AG10803 (cell line): Measurements from ENCODE around the gene RALGAPA2.

Experiments used
- DNase-seq: peaks from one replicate; pipeline ENCODE4 v3.0.0; 2010; ENCODE audit warnings: low read depth
- H3K4me3 ChIP-seq: 2 replicates; pipeline ENCODE4 v1.5.1; 2011; ENCODE audit warnings: mild to moderate bottlenecking, low read length, control low read depth
- CTCF ChIP-seq: conservative IDR thresholded peaks from 2 replicates; pipeline ENCODE4 v1.5.1; 2011; ENCODE audit warnings: mild to moderate bottlenecking, low read length, control low read depth, inconsistent platforms

RALGAPA2 gene

GRCh38 chr20:20747298-20747697 lies 34.9 kb upstream of the RALGAPA2 start:
- no peak for DNase-seq
- H3K4me3 ChIP-seq = no peak overlapping the region
- no peak for TF ChIP-seq CTCF

- H3K4me3 ChIP-seq = no peak overlapping the region
- TF ChIP-seq CTCF = no peak
- no peak for DNase-seq
Measured at GRCh38 chr20:20744170-20744725, 31.8 kb upstream of the RALGAPA2 start.

GRCh38 chr20:20743511-20744169 lies 31.2 kb upstream of the RALGAPA2 start:
- no peak overlapping the region for H3K4me3 ChIP-seq
- TF ChIP-seq CTCF = no peak
- no peak for DNase-seq

GRCh38 chr20:20741087-20742045 lies 28.9 kb upstream of the RALGAPA2 start:
- DNase-seq = no peak
- TF ChIP-seq CTCF = no peak
- no peak overlapping the region for H3K4me3 ChIP-seq

GRCh38 chr20:20740541-20740940 lies 28.1 kb upstream of the RALGAPA2 start:
- no peak for DNase-seq
- no peak overlapping the region for H3K4me3 ChIP-seq
- TF ChIP-seq CTCF = no peak

GRCh38 chr20:20737158-20737557 lies 24.7 kb upstream of the RALGAPA2 start:
- H3K4me3 ChIP-seq = no peak overlapping the region
- DNase-seq = no peak
- TF ChIP-seq CTCF = no peak
